Measurements from ENCODE around the gene GNG7.

DNA sequence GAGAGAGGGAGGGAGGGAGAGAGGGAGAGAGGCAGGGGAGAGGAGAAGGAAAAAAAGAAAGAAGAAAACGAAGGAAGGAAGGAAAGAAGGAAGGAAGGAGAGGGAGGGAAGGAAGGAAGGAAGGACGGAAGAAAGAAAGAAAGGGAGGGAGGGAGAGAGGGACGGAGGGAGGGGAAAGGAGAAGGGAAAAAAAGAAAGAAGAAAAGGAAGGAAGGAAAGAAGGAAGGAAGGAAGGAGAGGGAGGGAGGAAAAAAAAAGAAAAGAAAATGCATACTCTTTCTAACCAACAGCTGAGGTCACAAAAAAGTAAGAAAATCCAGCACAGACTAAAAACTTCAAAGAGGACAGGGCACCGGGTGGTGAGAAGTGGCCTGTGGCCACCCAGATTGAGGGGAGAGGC, 109.7 kb downstream of the GNG7 start:
- no peak for TF ChIP-seq EZH2 (IDR thresholded peaks at IDR 0.05; ENCODE audit: insufficient read depth, poor library complexity, severe bottlenecking)
- TF ChIP-seq EZH2phosphoT487 (IDR thresholded peaks at IDR 0.05; ENCODE audit: insufficient read depth, low read depth): no peak
